Kidney (tissue), 14 donors: ENCODE measurements around the gene SUPV3L1. TPM values are rescaled to one million over a fixed set of nuclear protein-coding genes. Genes with fewer than 3 reads are reported as not detected.

Experiments
- DNase-seq, 5 donors: peaks; one replicate each; pipeline ENCODE4 v3.0.0-alpha.2; 2013 to 2020
- FAIRE-seq: peaks from 2 replicates; lab custom pipeline; 2012; peaks lifted over from hg19 to GRCh38; lab: Jason Lieb, UNC
- H3K27ac ChIP-seq, 2 donors: one replicate each; pipeline ENCODE4 v1.7.0; 2013; ENCODE audit warnings: low read depth in 2 of 2, low read length in 2 of 2, inconsistent platforms in 1 of 2
- H3K27me3 ChIP-seq: one replicate; pipeline ENCODE4 v1.7.1; 2013; ENCODE audit warnings: low read length, inconsistent platforms; ENCODE audit not compliant: control insufficient read depth, insufficient read depth
- H3K36me3 ChIP-seq, 3 donors: one replicate each; pipeline versions ENCODE4 v1.7.0 to v1.7.1; 2013; ENCODE audit warnings: low read length in 3 of 3, control low read depth in 1 of 3, inconsistent platforms in 1 of 3; ENCODE audit not compliant: insufficient read depth in 3 of 3, control insufficient read depth in 2 of 3
- H3K4me1 ChIP-seq, 3 donors: one replicate each; pipeline versions ENCODE4 v1.7.0 to v1.7.1; 2013; ENCODE audit warnings: low read length in 3 of 3, inconsistent platforms in 1 of 3, low read depth in 1 of 3; ENCODE audit not compliant: control insufficient read depth in 2 of 3, insufficient read depth in 2 of 3
- H3K4me3 ChIP-seq, 3 donors: one replicate each; pipeline versions ENCODE4 v1.7.0 to v1.8.1; 2013; ENCODE audit warnings: low read length in 3 of 3, control low read depth in 1 of 3, inconsistent platforms in 1 of 3
- H3K9ac ChIP-seq, 3 donors: one replicate each; pipeline versions ENCODE4 v1.7.0 to v1.7.1; 2013; ENCODE audit warnings: low read length in 3 of 3, control low read depth in 1 of 3, inconsistent platforms in 1 of 3
- H3K9me3 ChIP-seq, 3 donors: one replicate each; pipeline versions ENCODE4 v1.7.0 to v1.7.1; 2013; ENCODE audit warnings: low read length in 3 of 3, control low read depth in 1 of 3, inconsistent platforms in 1 of 3; ENCODE audit not compliant: control insufficient read depth in 2 of 3, insufficient read depth in 1 of 3
- intact Hi-C: fragments of 100-400 bp; cut with DNase I; formaldehyde crosslinking; loops from one replicate; pipeline ENCODE4 v1.11.1; 2022
- polyA plus RNA-seq: library from polyadenylated mRNA; stranded (reverse); fragments of 350-450 nt; fragmentation: Illumina TruSeq; extraction: RNeasy Lipid Tissue Mini Kit (QIAGEN cat#74804); gene quantifications from one replicate; pipeline ENCODE4 v1.2.3, GENCODE V29; 2014; ENCODE audit warnings: low read depth, low replicate concordance; ENCODE audit not compliant: insufficient read depth
- total RNA-seq: library from RNA; stranded (reverse); fragmentation: NEBNext Ultra II Directional; extraction: Animal tissue kit (Norgen Biotek cat#: 25700); gene quantifications from one replicate; pipeline ENCODE4 v1.2.1, GENCODE V29; 2021
- TF ChIP-seq, protein P1 (sequence below): IDR thresholded peaks from 3 replicates; pipeline ENCODE4 v1.5.1; 2012; ENCODE audit warnings: mild to moderate bottlenecking, moderate library complexity, borderline replicate concordance; ENCODE audit not compliant: insufficient read depth; ENCODE audit errors: extremely low read depth
- donor health status: control.
- donor health status: control.
- donor health status: control.
- donor health status: control.
- donor health status: control.
- donor health status: DM: yes; HTN: yes; CAD: no.
- donor health status: Normal renal cell carcinoma (clear cell type).

SUPV3L1 gene
- total and polyA plus RNA-seq, 2 donors from 2014 or later = 25.1 to 48.3 TPM

DNA sequence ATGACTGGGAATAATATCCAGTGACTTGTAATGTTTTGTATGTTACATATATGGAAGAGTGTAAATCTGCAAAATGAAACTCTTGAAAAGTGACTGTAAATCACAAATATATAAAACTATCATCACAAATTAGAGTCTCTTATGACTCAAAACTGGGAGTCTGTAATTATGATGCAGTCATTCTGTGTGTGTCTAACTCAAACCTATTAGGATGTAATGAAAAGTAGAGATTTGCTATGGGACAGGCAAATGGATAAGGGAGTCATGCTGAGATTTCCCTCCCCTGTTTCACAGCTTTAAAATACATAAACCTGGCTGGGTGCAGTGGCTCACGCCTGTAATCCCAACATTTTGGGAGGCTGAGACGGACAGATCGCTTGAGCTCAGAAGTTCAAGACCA lies 31.5 kb downstream of the SUPV3L1 start:
- TF ChIP-seq, protein P1, sequence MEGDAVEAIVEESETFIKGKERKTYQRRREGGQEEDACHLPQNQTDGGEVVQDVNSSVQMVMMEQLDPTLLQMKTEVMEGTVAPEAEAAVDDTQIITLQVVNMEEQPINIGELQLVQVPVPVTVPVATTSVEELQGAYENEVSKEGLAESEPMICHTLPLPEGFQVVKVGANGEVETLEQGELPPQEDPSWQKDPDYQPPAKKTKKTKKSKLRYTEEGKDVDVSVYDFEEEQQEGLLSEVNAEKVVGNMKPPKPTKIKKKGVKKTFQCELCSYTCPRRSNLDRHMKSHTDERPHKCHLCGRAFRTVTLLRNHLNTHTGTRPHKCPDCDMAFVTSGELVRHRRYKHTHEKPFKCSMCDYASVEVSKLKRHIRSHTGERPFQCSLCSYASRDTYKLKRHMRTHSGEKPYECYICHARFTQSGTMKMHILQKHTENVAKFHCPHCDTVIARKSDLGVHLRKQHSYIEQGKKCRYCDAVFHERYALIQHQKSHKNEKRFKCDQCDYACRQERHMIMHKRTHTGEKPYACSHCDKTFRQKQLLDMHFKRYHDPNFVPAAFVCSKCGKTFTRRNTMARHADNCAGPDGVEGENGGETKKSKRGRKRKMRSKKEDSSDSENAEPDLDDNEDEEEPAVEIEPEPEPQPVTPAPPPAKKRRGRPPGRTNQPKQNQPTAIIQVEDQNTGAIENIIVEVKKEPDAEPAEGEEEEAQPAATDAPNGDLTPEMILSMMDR = no peak
- H3K27ac ChIP-seq = no peak overlapping the region
- peaks cover 6 to 19% (median 12%) of the 10 kb centered on the region in 3 donors for H3K36me3 ChIP-seq
- no peak overlapping the region for H3K9ac ChIP-seq
- H3K27me3 ChIP-seq = no peaks in the 10 kb centered on the region
- no peak for FAIRE-seq
- H3K4me1 ChIP-seq = peaks cover 0 to 3% (median 3%) of the 10 kb centered on the region in 3 donors
- H3K4me3 ChIP-seq = no peak overlapping the region
- DNase-seq = no peak
- intact Hi-C loops = no loop called here
- H3K9me3 ChIP-seq = peaks cover 0 to 6% (median 0%) of the 10 kb centered on the region in 3 donors

GRCh38 chr10:69213591-69214311 lies 33.7 kb downstream of the SUPV3L1 start:
- no peak for FAIRE-seq
- Histone ChIP-seq H3K9me3 (peaks cover 0 to 6% (median 0%) of the 10 kb centered on the region in 3 donors), H3K9ac (no peak overlapping the region), H3K4me3 (no peak overlapping the region), H3K4me1 (peaks cover 0 to 7% (median 3%) of the 10 kb centered on the region in 3 donors), H3K36me3 (peaks cover 0 to 2% (median under 1%) of the 10 kb centered on the region in 3 donors), H3K27me3 (no peaks in the 10 kb centered on the region), H3K27ac (no peak overlapping the region)
- intact Hi-C loops = no loop called here
- DNase-seq = no peak
- TF ChIP-seq, protein P1 = no peak

GRCh38 chr10:69214666-69215131 lies 34.7 kb downstream of the SUPV3L1 start:
- H3K27me3 ChIP-seq = no peaks in the 10 kb centered on the region
- H3K9me3 ChIP-seq = peaks cover 0 to 6% (median 0%) of the 10 kb centered on the region in 3 donors
- H3K9ac ChIP-seq = no peak overlapping the region
- H3K4me3 ChIP-seq = no peak overlapping the region
- H3K27ac ChIP-seq = no peak overlapping the region
- intact Hi-C loops = no loop called here
- no peaks in the 10 kb centered on the region for H3K36me3 ChIP-seq
- DNase-seq (no peak), FAIRE-seq (no peak)
- H3K4me1 ChIP-seq = peaks cover 0 to 9% (median 3%) of the 10 kb centered on the region in 3 donors
- TF ChIP-seq, protein P1 = no peak
